Tibial artery (tissue), 4 donors: ENCODE data around the gene H1-8.

Experiments used
- DNase-seq, 2 donors: peaks; one replicate each; pipeline ENCODE4 v3.0.0-alpha.2; 2019
- H3K27ac ChIP-seq, 2 donors: fragments of 200-600 bp; sonication (generic) in 1 of 2; 1 replicate in 1 of 2; 2 replicates in 1 of 2; pipeline ENCODE4 v1.5.1; 2018 to 2019; ENCODE audit warnings: mild to moderate bottlenecking in 1 of 2
- H3K27me3 ChIP-seq, 2 donors: fragments of 200-600 bp; sonication (generic) in 1 of 2; one replicate each; pipeline versions ENCODE4 v1.5.1 to v1.6.0; 2016 to 2019
- H3K36me3 ChIP-seq, 3 donors: fragments of 200-600 bp; sonication (generic) in 2 of 3; one replicate each; pipeline ENCODE4 v1.5.1; 2016 to 2019; ENCODE audit warnings: mild to moderate bottlenecking in 2 of 3
- H3K4me1 ChIP-seq, 4 donors: fragments of 200-600 bp; sonication (generic) in 2 of 4; 1 replicate in 3 of 4; 2 replicates in 1 of 4; pipeline ENCODE4 v1.5.1; 2016 to 2019
- H3K4me3 ChIP-seq, 2 donors: fragments of 200-600 bp; sonication (generic) in 1 of 2; 1 replicate in 1 of 2; 2 replicates in 1 of 2; pipeline ENCODE4 v1.5.1; 2018 to 2019; ENCODE audit warnings: mild to moderate bottlenecking in 2 of 2
- H3K9me3 ChIP-seq, 3 donors: fragments of 200-600 bp; sonication (generic) in 1 of 3; one replicate each; pipeline ENCODE4 v1.5.1; 2016 to 2019
- CTCF ChIP-seq, 2 experiments: fragments of 200-600 bp in 1 of 2; fragments of 450-650 bp in 1 of 2; IDR thresholded peaks; one replicate each; pipeline ENCODE4 v1.5.1; 2017 to 2019; ENCODE audit warnings: antibody characterized with exemption in 2 of 2, mild to moderate bottlenecking in 1 of 2, moderate library complexity in 1 of 2
- intact Hi-C: fragments of 100-400 bp; cut with DNase I; formaldehyde crosslinking; loops from one replicate; pipeline ENCODE4 v1.15.0; 2023; ENCODE audit warnings: low total_unique reads

H1-8 gene

GRCh38 chr3:129522953-129523352 is 20.0 kb upstream of the H1-8 start:
- H3K36me3 ChIP-seq, result peaks cover 0 to 31% (median 21%) of the 10 kb centered on the region in 3 donors
- TF ChIP-seq CTCF (IDR thresholded peaks at IDR 0.05), result no peak
- no peak overlapping the region for H3K4me3 ChIP-seq
- no peaks in the 10 kb centered on the region for H3K27me3 ChIP-seq
- DNase-seq, result no peak
- no peak overlapping the region for H3K27ac ChIP-seq
- no peaks in the 10 kb centered on the region for H3K4me1 ChIP-seq
- H3K9me3 ChIP-seq, result no peaks in the 10 kb centered on the region
- intact Hi-C loops, result no loop called here

GRCh38 chr3:129524081-129524480 is 18.9 kb upstream of the H1-8 start:
- no peak for DNase-seq
- H3K27ac ChIP-seq, result no peak overlapping the region
- H3K9me3 ChIP-seq, result no peaks in the 10 kb centered on the region
- TF ChIP-seq CTCF (IDR thresholded peaks at IDR 0.05), result no peak
- no peaks in the 10 kb centered on the region for H3K4me1 ChIP-seq
- H3K27me3 ChIP-seq, result no peaks in the 10 kb centered on the region
- H3K4me3 ChIP-seq, result no peak overlapping the region
- H3K36me3 ChIP-seq, result peaks cover 0 to 20% (median 12%) of the 10 kb centered on the region in 3 donors
- intact Hi-C loops, result no loop called here

- H3K9me3 ChIP-seq, result no peaks in the 10 kb centered on the region
- no peak for TF ChIP-seq CTCF (IDR thresholded peaks at IDR 0.05)
- H3K4me3 ChIP-seq, result no peak overlapping the region
- H3K27ac ChIP-seq, result no peak overlapping the region
- peaks cover 0 to 10% (median 5%) of the 10 kb centered on the region in 4 donors for H3K4me1 ChIP-seq
- H3K27me3 ChIP-seq, result no peaks in the 10 kb centered on the region
- no peak for DNase-seq
- intact Hi-C loops, result no loop called here
- peaks cover 0 to 8% (median 0%) of the 10 kb centered on the region in 3 donors for H3K36me3 ChIP-seq
Observed at GRCh38 chr3:129525341-129525968, 17.5 kb upstream of the H1-8 start.

GRCh38 chr3:129526121-129526900 is 16.7 kb upstream of the H1-8 start:
- Histone ChIP-seq H3K36me3 (no peaks in the 10 kb centered on the region), H3K4me1 (peaks cover 0 to 10% (median 5%) of the 10 kb centered on the region in 4 donors), H3K4me3 (no peak overlapping the region), H3K27ac (no peak overlapping the region), H3K27me3 (no peaks in the 10 kb centered on the region), H3K9me3 (no peaks in the 10 kb centered on the region)
- TF ChIP-seq CTCF (IDR thresholded peaks at IDR 0.05), result no peak
- no peak for DNase-seq
- intact Hi-C loops, result no loop called here

- peaks cover 0 to 10% (median 5%) of the 10 kb centered on the region in 4 donors for H3K4me1 ChIP-seq
- H3K27me3 ChIP-seq, result no peaks in the 10 kb centered on the region
- intact Hi-C loops, result no loop called here
- no peak overlapping the region for H3K4me3 ChIP-seq
- no peak overlapping the region for H3K27ac ChIP-seq
- DNase-seq, result no peak
- H3K36me3 ChIP-seq, result no peaks in the 10 kb centered on the region
- no peak for TF ChIP-seq CTCF (IDR thresholded peaks at IDR 0.05)
- no peaks in the 10 kb centered on the region for H3K9me3 ChIP-seq
Observed at GRCh38 chr3:129527262-129527661, 15.7 kb upstream of the H1-8 start.
